Stimulated activated CD4-positive, alpha-beta T cell treated with anti-CD3 and anti-CD28 coated beads, Interleukin-15, amount 100 ng/mL, for 24 hours (primary cell): Measurements from ENCODE around the gene C13orf46.
A peak's percentile ranks its signal among the peaks of the same experiment; 100 is the strongest.

Experiments used
- DNase-seq: peaks from one replicate; pipeline ENCODE4 v3.0.0-alpha.2; 2020

The C13orf46 gene

DNA sequence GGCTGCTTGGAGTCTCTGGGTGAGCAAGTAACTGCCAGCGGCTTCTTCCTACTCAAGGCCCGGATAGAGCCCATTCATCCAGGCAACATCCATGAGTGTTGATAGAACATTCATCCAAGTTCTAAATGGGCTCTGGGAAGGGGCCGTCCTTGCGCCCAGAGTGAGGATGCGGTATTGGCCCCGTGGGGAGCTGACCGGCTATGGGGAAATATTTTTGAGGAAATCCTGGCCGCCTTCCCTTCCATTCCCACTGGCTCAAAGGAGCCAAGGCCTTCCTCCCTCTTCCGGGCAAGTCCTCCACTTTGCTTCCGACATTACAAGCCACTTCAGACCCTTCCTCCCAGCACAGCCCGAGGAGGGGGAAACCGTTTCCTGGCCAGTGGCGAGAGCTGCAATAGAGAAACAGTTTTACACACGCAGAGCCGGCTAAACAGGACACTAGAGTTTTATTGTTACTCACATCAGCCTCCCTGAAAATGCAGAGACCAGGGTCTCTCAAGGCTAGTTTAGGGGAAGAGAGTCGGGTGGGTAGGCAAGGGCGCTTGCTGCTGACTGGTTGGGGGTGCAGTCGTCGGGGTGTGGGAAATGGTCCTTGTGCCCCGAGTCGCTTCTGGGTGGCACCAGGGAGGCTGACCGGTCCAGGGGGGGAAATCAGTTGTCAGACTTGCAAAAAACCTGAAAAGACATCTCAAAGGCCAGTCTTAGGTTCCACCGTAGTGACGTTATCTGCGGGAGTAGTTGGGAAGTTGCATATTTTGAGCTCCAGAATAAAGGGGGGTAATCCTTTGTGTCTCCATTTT is 37.5 kb downstream of the C13orf46 start:
- no peak for DNase-seq

DNA sequence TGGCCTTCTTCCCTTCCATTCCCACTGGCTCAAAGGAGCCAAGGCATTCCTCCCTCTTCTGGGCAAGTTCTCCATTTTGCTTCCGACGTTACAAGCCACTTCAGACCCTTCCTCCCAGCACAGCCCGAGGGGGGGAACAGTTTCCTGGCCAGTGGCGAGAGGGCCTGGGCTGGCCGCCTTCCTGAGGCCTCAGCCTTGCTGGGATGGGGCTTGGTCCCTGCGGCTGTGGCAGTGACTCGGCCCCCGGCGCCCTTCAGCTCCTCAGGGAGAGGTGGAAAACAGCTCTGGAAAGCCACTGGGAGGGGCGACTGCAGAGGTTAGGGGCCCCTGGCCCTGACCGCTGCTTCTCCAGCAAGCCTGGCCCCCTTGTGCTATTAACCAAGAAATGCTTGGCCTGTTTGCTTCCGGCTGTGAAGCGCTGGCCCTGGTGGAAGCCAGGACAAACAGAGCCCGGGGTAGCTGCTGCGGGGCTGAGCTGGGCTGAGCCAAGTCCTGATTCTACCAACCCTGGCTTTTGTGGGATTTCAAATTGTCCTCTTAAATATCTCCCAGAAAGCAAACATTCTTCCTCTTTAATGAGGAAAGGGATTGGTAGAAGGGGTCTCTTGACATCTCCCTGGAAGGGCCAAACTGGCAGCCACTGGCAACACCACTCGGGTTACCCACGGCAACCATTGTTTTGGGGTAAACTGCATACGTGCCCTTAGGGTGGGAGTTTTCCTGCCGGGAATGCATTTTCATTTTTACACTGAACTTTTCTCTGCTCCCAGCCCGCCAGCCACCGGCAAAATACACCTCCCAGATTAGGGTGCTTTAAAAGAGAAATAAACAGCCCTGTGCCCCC is 38.7 kb downstream of the C13orf46 start:
- no peak for DNase-seq

DNA sequence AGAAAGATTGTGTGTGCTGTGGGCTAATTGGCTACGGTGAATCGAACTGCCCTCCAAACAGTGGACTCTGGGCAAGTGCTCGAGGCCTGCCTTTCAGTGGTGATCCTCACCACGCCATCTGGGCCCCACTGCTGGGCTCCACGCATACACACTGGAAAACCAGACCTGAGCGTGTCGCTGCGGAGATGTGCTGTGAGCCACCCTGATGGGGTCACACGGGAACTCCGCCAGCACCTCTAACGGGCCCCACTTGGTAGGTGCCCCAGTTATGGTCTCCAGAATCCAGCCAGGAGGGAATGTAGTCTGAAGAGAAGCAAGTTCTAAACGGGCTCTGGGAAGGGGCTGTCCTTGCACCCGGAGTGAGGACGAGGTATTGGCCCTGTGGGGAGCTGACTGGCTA is 39.3 kb downstream of the C13orf46 start:
- no peak for DNase-seq

- no peak for DNase-seq
Observed at GRCh38 chr13:113933901-113934300, 40.0 kb downstream of the C13orf46 start.

DNA sequence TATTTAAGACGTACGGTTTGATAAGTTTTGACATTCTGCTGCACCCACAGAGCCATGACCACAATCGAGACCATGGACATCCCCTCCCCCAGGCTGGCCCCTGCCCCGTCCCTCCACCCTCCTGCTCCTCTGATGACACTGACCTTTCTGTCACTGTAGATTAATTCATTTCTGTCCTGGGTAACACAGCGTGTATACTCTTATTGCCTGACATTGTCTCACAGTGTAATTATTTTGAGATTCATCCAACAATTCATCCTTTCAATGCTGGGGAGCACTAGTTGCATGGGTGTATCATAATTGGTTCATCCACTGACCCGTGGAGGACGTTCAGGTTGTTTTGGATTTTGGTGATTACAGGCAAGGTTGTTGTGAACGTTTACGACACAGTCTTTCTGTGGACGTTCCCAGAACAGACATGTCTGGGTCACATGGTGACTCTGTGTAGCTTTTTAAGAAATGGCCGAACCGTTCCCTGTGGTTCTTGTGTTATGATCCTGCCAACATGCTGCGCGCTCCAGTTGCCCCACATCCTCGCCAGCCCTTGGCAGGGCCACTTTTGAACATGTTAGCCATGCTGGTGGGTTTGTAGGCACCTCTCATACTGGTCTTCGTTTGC is 41.9 kb downstream of the C13orf46 start:
- no peak for DNase-seq

- DNase-seq: peak; percentile 59
Observed at GRCh38 chr13:113930671-113931637, 42.9 kb downstream of the C13orf46 start.

GRCh38 chr13:113929628-113930615 is 44.0 kb downstream of the C13orf46 start:
- DNase-seq: no peak

DNA sequence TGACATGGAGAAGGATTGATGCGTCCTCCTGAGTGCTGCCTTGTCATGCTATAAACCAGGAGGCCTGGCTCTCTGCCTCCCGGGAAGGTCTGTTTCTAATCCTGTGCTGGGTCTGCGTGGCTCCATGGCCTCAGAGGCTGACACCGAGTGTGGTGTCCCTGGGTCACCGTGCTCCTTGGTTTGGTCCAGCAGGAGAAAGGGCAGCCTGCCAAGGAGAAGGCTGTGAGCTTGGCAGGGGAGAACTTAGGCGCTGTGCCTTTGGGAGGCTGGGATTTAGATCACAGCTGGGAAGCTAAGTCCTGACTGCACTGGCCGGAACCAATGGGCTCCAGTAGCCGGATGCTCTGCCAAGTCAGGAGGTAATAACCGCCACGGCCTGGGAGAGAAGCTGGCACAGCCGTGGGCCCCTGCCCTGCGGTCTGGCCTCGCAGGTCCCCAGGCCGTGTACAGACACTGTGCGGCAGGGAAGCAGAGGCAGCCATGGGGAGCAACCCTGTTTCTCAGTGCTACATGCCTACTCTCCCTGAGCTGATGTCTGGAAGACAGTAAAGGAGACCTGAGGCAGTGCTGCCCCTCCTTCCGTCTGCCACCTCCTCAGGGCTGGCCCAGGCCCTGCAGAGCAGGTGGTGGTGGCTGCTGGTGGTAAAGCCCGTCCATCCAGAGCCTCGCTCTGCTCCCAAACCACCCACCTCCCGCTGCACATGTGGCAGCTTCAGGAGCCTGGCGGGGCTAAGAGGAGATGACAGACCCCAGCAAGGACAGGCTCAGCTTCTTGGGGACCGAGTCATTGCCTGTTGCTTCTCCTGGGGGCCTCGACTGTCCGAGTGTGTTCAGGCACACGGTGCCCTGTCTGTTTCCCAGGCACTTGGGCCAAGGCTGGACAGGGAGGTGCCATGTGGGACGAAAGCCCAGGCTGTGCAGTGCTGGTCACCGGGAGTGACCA is 44.9 kb downstream of the C13orf46 start:
- no peak for DNase-seq

DNA sequence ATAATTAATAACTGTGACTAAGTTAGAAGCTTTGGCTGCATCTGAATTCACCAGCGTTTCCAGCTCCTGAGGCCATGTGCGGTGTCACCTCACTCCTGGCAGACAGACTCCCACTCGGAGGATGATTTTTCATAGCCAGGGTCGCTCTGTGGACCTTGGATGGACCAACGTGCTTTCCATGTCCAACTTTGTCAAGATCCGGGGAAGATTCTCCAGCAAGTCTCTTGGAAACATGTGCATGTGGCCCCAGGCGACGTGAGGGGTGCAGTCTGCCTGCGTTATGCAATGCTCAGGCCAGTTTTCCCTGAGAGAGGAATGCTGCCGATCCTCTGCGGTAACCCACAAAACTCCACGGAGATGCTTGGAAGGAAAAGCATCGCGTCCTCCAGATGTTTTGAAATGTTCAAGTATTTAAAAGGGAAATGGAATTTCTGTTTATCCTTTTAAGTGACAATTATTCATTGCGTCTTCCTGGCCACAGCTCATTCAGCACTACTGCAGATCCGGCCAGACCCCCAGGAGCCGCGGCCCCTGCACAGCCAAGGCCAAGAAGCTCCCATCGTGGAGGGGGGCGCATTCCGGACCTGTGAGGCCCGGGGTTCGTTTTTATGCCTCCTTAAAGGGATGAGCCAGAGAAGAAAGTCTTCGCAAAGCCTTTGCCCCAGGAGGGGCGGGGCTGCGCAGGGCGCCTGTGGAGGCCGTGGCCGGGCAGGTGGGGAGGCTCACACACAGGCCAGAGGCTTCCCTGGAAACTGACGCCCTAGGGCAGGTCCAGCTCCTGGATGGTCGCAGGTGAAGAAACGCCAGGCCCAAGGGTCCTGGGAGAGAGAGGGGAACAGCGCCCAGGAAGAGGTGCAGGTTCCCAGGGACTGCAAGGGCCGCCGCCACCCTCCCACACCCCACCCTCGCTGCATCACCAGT is 46.0 kb downstream of the C13orf46 start:
- DNase-seq: no peak

DNA sequence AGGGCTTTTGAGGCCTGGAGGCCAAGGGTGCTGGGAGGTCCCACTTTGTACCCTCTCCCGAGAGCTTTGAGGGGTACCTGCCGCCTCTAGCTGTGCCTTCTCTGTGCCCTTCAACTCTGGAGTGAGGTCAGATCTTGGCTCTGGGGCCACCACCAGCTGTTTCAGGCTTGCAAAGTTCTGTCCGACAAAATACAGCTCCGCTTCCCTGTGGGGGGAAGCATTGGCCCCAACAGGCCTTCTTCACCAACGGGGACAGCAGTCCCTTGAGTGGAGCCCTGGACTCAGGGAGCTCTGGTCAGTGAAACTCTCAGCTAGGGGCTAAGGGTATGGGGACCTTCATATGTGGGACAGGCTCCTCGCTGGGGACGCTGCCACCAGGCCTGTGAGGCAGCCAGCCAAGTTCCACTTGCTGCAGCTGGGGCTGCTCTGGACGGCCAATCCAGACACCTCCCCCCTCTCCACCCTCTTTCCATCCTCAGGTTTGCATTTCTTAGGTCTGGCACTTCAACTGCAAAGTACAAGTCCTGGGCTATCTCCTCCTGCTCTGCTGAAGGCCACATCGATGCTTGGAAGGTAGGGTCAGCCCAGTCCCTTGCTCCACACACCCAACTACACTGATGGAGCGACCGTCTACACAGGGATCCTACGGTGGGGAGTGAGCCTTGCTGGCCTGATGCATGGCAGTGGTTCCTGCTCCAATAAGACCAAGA is 46.8 kb downstream of the C13orf46 start:
- no peak for DNase-seq

- DNase-seq: no peak
Observed at GRCh38 chr13:113926301-113926761, 47.5 kb downstream of the C13orf46 start.

DNA sequence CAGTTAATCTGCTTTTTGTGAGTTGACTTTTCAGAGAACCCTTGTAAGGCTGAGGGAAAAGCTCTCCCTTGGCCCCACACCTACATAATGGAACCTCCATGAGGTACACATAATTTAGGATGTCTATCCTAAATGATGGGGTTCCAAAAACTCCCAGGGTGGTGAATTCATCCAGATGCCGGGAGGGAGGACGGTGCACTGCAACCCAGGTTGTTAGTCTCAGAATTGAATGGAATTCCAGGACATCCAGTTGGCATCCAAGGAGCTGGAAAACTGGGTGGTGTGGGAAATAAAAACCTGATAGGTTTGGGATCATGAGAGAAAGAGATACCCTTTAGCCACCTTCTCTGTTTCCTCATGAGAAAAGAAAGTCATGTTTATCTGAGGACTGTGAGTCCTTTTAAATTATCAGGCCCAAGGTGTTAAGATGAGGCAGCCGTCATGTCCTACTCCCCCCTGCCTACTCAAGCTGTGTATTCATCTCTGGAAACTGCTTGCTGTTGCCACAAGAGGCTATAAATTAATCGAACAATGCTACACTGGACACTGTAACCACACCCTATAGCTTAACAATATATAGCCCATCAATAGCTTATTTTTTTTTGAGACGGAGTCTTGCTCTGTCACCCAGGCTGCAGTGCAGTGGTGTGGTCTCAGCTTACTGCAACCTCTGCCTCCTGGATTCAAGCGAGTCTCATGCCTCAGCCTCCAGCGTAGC is 49.5 kb downstream of the C13orf46 start:
- DNase-seq: no peak

- DNase-seq: no peak
Observed at GRCh38 chr13:113923376-113924063, 50.4 kb downstream of the C13orf46 start.

DNA sequence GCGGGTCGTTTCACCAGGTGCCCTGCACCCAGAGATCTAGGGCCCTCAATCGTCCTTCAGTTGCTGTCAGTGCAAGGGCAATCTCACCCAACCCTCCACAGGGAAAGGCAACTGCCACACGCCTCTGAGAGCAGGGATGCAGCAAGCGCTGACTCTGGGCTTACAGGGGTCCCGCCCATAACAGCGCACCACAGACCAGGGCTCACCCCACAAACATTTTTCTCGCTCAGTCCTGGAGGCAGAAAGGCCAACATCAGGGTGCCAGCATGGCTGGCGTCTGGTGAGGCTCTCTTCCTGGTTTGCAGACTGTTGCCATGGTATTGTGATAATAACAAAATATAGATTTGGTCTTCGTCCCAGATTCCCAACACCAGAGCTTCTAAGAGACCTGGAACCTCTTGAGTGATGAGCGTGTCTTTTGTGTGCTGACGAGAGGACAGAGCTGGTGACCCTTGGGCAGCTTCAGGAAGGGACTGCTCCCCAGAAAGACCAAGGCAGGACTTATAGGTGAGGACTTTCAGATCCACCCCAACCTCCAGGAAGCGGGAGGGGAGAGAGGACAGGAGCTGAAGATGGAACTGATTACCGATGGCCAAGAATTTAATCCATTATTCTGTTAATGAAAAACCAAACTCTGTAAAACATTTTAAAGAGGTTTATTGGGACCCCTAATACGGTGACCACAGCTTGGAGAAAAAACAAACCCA is 51.3 kb downstream of the C13orf46 start:
- DNase-seq: no peak

DNA sequence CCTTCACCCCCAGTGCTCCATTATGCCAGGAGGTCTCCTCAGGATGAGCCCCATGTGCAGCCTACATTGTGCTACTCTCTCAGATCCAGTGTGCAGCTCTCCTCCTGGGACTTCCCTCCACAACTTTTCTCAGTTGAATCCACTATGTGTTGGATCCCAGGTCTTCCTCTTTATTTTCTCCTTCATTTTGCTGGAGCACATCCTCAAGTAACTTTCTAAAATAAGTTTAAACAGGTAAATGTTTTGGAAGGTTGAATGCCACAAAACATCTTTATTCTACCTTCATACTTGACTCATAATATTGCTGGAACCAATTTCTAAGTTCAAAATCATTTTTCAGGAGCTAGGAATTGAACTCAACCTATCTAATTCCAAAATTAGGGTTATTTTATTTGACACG is 52.1 kb downstream of the C13orf46 start:
- no peak for DNase-seq
